RWPE1 (cell line): ENCODE measurements around the gene ALKBH5.

Experiments used
- CTCF ChIA-PET: fragments of 350-600 bp; sonication (Branson Sonifier 250); formaldehyde crosslinking; extraction: SDS; loops from one replicate; lab custom pipeline; 2021; lab: Yijun Ruan, JAX
- POLR2A ChIA-PET: fragments of 400-600 bp; formaldehyde crosslinking; extraction: SDS; loops from one replicate; lab custom pipeline; 2020; ENCODE audit warnings: antibody characterized with exemption; ENCODE audit not compliant: low non-redundant PET; lab: Yijun Ruan, JAX
- DNase-seq: peaks from one replicate; pipeline ENCODE4 v3.0.0; 2012; ENCODE audit warnings: low spot score
- H3K27ac ChIP-seq: fragments of 450-650 bp; 2 replicates; pipeline ENCODE4 v1.5.1; 2017
- CTCF ChIP-seq: fragments of 450-650 bp; conservative IDR thresholded peaks from 2 replicates; pipeline ENCODE4 v1.5.1; 2017; ENCODE audit warnings: low read depth, mild to moderate bottlenecking

ALKBH5 gene

GRCh38 chr17:18236494-18236893 lies 52.9 kb downstream of the ALKBH5 start:
- peak overlapping the region; percentile 97 for H3K27ac ChIP-seq
- ChIA-PET POLR2A (no interaction called here), CTCF (interaction anchor here (0.7 to 1.4 kb wide), 3 partner anchors 19 to 88 kb away, joined by 4 to 7 read pairs (median 6); no protein-coding TSS in a partner anchor)
- no peak for DNase-seq
- TF ChIP-seq CTCF = no peak

- no peak for TF ChIP-seq CTCF
- POLR2A ChIA-PET = no interaction called here
- CTCF ChIA-PET = no interaction called here
- H3K27ac ChIP-seq = peak overlapping the region; percentile 97
- DNase-seq = no peak
These were observed 53.8 kb downstream of the ALKBH5 start for GRCh38 chr17:18237461-18237860.

- ChIA-PET POLR2A (no interaction called here), CTCF (interaction anchor here (1.0 kb wide), 1 partner anchor 9 kb away, joined by 3 read pairs; no protein-coding TSS in a partner anchor)
- H3K27ac ChIP-seq = peak overlapping the region; percentile 97
- no peak for DNase-seq
- TF ChIP-seq CTCF = no peak
These were observed 54.7 kb downstream of the ALKBH5 start for GRCh38 chr17:18238299-18238698.

- ChIA-PET CTCF (no interaction called here), POLR2A (no interaction called here)
- no peak for TF ChIP-seq CTCF
- no peak for DNase-seq
- H3K27ac ChIP-seq = peak overlapping the region; percentile 63
These were observed 56.8 kb downstream of the ALKBH5 start for GRCh38 chr17:18240449-18240848.

- peak overlapping the region; percentile 63 for H3K27ac ChIP-seq
- POLR2A ChIA-PET = no interaction called here
- no peak for DNase-seq
- TF ChIP-seq CTCF = no peak
- CTCF ChIA-PET = no interaction called here
These were observed 57.7 kb downstream of the ALKBH5 start for GRCh38 chr17:18241229-18241871.

GRCh38 chr17:18245038-18245776 lies 61.6 kb downstream of the ALKBH5 start:
- no peak for TF ChIP-seq CTCF
- no peak for DNase-seq
- CTCF ChIA-PET = no interaction called here
- H3K27ac ChIP-seq = peak overlapping the region; percentile 93
- POLR2A ChIA-PET = no interaction called here
